ENCODE measurements around the gene LIMS2.

The LIMS2 gene

DNA sequence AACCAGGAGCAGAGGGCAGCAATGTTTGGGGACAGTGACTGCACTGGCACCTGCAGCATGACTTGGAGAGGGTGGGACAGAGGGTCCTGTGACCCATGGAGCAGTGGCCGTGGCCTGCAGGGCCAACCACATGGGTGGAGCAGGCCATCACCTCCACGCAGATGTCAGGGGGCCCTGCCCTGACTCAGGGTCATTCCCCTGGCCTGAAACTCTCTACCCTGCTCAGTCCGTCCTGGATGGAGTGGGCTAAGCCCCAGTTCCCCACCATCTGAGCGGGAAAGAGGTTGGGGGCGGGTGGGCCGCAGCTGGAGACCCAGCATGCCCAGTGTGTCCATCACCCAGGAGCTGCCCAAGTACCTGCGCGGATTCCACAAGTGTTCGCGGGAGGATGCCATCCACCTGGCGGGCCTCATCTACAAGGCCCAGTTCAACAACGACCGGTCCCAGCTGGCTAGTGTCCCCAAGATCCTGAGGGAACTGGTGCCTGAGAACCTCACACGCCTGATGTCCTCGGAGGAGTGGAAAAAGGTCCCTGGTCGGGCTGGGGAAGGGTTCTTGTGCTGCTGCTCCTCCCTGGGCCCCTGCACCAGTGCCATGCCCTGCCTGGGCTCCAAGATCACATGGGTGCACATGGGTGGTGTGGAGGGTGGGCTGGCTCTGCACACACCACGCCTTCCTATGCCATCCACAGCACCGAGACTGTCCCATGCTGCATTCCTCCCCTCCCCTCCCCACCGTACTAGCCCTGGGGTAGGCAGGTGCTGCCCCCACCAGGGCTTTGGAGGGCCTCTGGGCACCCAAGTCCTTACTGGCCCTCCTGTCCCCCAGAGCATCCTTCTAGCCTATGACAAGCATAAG, 39.7 kb downstream of the LIMS2 start:
- TF ChIP-seq, protein P1, sequence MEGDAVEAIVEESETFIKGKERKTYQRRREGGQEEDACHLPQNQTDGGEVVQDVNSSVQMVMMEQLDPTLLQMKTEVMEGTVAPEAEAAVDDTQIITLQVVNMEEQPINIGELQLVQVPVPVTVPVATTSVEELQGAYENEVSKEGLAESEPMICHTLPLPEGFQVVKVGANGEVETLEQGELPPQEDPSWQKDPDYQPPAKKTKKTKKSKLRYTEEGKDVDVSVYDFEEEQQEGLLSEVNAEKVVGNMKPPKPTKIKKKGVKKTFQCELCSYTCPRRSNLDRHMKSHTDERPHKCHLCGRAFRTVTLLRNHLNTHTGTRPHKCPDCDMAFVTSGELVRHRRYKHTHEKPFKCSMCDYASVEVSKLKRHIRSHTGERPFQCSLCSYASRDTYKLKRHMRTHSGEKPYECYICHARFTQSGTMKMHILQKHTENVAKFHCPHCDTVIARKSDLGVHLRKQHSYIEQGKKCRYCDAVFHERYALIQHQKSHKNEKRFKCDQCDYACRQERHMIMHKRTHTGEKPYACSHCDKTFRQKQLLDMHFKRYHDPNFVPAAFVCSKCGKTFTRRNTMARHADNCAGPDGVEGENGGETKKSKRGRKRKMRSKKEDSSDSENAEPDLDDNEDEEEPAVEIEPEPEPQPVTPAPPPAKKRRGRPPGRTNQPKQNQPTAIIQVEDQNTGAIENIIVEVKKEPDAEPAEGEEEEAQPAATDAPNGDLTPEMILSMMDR (IDR thresholded peaks at IDR 0.05; ENCODE audit: low read depth, low read length, missing control alignments), result no peak
- H3K4me3 ChIP-seq (ENCODE audit: low read depth, low read length), result no peak overlapping the region
- no peak for DNase-seq (ENCODE audit: low read depth)

DNA sequence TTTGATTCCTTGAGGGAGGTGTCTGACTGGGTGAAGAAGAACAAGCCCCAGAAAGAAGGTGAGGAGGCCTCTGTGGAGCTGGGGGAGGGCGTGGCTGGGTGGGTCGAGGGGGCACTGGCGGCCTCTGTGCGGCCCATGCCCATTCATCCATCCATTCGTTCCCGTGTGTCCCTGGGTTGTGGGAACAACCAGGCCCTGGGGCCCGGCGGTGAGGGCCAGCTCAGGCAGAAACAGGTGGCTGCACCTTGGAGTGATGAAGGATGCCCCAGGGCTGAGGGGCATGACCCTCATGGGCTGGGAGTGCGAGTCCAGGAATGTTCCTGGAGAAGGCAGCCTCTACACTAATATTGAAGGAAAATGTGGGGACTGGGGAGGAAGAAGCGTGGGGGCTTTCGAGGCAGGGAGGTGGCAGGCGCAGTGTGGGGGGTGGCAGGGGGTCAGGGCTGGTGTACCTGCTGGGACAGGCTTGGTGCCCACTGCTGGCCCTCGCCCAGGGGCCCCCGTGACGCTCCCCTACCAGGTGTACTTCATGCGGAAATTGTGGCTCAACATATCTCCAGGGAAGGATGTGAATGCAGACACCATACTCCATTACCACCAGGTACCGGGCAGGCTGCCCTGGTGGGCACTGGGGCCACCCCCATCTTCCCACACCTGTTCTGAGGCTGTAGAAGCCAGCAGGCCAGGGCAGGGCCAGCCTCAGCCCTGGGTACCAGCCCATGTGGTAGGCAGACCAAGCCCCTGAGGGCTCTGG, 40.5 kb downstream of the LIMS2 start:
- TF ChIP-seq, protein P1 (IDR thresholded peaks at IDR 0.05; ENCODE audit: low read depth, low read length, missing control alignments), result no peak
- DNase-seq (ENCODE audit: low read depth), result no peak
- no peak overlapping the region for H3K4me3 ChIP-seq (ENCODE audit: low read depth, low read length)

DNA sequence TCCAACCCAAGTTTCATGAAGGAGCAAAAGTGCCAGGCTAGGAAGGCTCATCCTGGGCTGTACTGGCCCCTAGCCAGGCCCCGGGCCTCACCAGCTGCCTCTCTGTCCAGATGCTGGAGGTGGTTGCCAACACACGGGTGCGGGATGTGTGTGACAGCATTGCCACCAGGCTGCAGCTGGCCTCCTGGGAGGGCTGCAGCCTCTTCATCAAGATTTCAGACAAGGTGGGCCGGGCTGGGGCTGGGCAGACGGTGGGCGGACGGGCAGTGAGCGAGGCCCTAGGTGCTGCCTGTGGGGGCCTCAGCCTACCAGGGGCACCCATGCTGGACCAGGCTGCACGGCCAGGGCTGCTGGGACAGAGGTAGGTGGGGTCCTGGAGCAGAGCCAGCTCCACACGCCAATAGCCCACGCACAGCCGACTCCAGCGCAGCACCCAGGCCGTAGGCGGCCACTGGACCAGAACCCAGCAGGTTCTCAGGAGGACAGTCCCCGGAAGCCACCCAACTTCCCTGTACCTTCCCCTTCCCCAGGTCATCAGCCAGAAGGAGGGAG, 41.2 kb downstream of the LIMS2 start:
- TF ChIP-seq, protein P1 (IDR thresholded peaks at IDR 0.05; ENCODE audit: low read depth, low read length, missing control alignments), result no peak
- no peak for DNase-seq (ENCODE audit: low read depth)
- H3K4me3 ChIP-seq (ENCODE audit: low read depth, low read length), result no peak overlapping the region

- DNase-seq (ENCODE audit: low read depth), result no peak
- TF ChIP-seq, protein P1 (IDR thresholded peaks at IDR 0.05; ENCODE audit: low read depth, low read length, missing control alignments), result no peak
- H3K4me3 ChIP-seq (ENCODE audit: low read depth, low read length), result no peak overlapping the region
Observed at GRCh38 chr2:127633556-127634065, 41.7 kb downstream of the LIMS2 start.

- DNase-seq (ENCODE audit: low read depth), result no peak
- TF ChIP-seq, protein P1 (IDR thresholded peaks at IDR 0.05; ENCODE audit: low read depth, low read length, missing control alignments), result no peak
- H3K4me3 ChIP-seq (ENCODE audit: low read depth, low read length), result no peak overlapping the region
Observed at GRCh38 chr2:127632592-127633489, 42.5 kb downstream of the LIMS2 start.

GRCh38 chr2:127631997-127632581, 43.2 kb downstream of the LIMS2 start:
- TF ChIP-seq, protein P1 (IDR thresholded peaks at IDR 0.05; ENCODE audit: low read depth, low read length, missing control alignments), result no peak
- H3K4me3 ChIP-seq (ENCODE audit: low read depth, low read length), result no peak overlapping the region
- DNase-seq (ENCODE audit: low read depth), result no peak
